ACHN (cell line): ENCODE measurements around the gene MOB3B.

Experiments
- DNase-seq: peaks from one replicate; pipeline ENCODE4 v3.0.0-alpha.2; 2015
- in situ Hi-C: cut with HindIII; loops from 2 replicates; pipeline ENCODE4 v1.10.0; 2017; ENCODE audit warnings: low sequenced_read_pairs, low pct_ligation_motif_present, low pct_unique_long_range_greater_than_20kb

MOB3B gene

DNA sequence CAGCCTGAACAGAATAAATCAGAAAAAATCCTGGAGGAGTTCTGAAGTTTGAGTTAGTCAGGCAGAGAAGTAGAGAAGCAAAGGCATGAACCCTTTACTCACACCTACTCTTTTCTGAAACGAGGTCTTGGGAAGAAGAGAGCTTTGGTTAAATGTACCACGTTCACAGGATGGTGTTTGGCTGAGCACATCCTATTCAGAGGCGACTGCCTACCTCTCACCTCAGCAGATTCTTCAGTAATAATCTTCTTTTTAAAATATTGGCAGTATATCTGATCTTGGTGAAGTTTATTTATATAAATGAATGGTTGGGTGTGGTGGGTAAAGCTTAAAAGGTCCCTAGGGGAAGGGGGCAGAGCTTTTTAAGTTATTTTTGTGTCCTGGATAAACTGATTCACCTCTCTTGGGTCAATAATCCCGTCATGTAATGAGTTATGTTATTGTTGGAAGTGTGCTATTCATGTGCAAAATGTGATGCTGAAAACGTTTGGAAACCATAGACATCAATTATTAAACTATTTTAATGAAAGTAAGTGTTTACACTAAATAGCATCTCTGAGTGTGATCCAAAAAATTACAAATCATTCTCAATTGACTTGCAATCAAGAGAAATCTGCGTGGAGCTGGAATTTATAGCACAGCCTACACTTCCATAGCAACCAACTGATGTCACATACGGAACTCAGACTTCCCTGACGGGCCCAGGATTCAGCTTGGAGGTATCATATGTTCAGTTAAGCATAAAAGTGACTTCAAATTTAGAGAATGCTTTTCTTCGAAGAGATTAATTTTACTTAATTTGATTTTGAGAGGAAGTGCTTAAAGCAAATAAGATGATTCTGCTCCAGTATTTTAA lies 138.3 kb downstream of the MOB3B start:
- in situ Hi-C loops = no loop called here
- no peak for DNase-seq

DNA sequence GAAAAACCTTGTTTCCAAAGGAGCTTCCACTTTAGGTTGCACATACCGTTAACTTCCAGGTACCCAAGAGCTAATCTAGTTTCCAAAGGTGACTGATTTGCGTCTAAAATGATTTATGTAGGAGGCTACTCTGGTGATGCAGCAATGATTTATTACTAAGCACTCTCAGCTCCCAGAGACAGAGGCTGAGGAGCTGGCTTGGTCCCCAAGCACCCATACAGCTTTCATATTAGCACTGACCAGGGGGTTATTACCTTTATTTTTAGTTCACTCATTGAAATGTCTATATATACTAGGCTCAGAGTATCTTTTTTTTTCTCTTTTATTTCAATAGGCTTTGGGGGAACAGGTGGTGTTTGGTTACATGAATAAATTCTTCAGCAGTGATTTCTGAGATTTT lies 141.5 kb downstream of the MOB3B start:
- in situ Hi-C loops = no loop called here
- no peak for DNase-seq

DNA sequence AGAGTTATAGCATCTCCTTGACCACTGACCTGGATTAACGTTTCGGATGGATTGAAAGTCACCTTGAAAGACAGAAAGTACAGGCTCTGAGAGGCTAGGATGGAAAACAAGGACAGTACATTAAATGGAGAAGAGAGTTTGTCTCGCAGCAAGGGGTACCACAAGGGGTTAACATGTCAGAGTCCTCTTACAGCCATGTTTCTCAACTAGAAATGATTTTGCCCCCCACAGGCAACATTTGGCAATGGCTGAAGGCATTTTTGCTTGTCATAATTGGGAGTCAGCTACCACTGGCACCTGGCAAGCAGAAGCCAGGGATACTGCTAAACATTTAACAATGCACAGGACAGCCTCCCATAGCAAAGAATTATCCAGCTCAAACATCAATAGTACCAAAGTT lies 141.9 kb downstream of the MOB3B start:
- no peak for DNase-seq
- in situ Hi-C loops = no loop called here

DNA sequence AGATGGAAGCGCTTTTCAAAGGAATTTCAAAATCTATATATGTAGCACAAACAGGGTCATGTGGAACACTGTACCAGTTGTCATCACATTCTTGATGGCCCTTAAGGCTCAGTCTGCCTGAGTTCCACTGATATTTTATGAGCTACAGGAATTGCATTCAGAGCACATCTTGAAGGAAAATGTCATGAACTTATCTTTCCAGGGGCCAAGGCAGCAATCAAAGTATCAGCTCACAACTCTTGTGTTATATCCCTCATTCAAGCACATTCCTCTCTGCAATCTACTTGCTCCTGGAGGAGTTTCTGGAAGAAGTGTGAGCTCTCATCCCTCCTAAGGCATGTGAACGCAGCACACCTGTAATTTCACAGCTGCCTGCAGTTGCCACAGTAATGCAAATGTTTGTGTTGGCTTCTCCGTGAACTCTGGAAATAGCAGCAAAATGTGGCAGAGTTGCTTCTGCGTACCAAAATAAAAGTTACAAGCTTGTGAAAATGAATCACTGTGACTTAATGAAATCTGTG lies 143.0 kb downstream of the MOB3B start:
- DNase-seq = no peak
- in situ Hi-C loops = no loop called here

DNA sequence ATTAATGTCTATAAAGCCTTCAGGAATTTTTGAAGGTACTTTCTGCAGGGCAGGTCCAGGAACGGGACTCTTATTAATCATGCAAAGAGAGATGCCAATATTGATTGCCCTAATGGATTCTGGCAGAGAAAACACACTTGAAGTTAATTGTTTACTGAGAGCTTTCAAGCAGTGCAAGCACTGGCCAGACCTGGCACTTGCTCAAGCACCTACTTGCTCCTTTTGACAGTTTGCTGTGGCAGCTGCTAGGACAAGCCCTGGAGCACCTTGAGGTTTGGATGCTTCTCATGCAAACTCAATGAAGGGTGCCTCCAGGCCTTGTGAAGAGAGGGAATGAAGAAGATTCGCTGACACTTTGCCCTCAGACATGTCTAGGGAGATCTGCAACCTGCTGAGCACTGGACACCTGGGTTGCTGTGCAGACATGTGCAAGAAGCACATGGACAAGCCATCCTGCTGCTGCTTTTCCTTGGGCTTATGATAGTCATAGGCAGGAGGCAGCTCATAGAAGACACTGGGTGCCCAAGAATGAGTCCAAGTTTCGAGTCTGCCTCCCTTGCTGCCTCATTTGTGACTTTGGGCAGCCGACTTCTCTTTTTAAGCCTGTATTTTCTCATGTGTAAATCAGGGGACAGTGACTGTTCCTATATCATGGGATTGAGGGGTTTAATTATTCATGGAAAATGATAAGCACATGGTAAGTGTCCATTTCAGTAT lies 143.8 kb downstream of the MOB3B start:
- in situ Hi-C loops = no loop called here
- no peak for DNase-seq

DNA sequence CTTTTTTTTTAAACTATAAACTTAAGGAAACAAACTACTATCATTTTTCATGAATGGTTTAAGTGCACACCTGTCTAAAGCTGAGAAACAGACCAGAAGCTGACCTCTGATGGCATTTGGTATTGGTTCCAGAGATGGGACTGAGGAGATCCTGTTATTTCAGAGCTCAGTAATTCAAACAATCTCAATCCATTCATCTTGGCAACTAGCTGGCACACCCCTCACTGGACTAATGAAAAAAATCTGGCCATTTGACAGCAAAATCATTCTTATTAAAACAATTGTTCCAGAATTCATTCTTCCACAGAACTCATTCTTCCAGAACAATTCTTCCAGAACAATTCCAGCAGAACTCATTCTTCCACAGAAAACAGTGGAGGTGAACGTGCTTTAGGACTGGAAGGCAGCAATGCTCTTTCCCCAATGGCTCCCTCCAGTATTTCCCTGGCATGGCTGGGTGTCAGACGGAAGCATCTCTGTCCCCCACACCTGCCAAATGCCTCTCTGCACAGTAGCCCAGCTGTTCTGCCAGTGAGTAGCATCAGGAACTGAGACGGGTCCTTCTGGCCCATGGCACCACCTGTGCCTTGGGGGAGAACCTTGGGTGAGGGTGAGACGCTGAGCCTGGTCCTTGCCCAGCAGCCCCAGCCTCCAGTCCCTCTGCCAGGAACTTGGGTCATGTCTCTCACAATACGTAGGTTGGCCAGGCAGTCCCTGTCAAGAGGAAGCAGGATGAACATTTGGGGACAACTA lies 145.2 kb downstream of the MOB3B start:
- DNase-seq = no peak
- in situ Hi-C loops = no loop called here

DNA sequence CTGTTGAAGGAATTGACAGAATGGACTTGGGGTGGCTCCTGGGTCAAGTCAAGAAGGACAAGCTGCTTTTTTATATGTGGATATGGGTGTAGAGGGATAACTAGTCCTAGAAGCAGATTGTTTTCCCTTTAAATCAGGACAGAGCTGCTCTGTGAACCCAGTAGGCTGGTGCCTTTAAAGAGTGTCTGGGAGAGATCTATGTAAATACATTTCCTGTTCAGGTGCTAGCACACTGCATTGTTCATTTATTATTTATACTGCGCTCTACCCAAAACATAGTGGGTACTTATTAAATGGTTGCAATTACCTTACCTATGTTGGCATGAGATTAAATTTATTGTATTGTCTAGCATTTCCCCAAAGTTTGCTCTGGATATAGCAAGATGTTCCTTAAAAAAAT lies 146.1 kb downstream of the MOB3B start:
- no peak for DNase-seq
- in situ Hi-C loops = no loop called here

DNA sequence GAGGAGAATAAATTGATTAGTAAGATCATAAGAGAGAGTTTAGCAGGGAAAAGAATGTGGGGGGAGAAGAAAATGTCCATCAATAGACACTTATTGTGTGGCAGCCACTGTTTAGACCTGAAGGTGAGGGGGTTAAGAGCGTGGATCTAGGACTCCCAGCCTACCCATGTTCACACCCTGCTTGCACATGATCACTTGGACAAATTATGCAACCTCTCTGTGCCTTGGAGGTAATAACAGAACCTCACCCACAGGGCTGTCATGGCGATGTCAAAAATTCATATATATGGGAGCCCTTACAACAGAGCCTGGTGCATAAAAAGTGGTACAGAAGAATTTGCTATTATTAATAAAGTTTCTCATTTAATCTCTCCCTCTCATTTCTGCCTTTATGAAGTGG lies 146.6 kb downstream of the MOB3B start:
- in situ Hi-C loops = no loop called here
- no peak for DNase-seq

DNA sequence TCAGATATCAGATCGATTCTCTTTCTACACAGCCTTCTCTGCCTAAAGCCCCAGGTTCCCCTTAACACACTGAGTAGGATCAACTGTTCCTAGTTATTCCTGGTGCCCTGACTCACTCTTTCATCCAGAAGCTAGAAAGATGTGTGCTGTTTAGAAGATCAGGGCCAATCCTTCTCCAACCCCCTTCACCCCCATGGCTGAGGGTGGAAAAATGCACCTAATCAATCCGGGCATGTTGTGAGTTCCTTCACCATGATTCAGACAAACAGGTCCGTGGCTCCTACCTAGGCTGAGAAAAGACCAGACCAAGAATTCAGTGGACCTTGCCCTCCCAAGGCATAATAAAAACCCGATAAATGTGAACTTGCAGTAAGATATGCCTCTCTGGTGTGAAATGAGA lies 147.3 kb downstream of the MOB3B start:
- in situ Hi-C loops = no loop called here
- no peak for DNase-seq

DNA sequence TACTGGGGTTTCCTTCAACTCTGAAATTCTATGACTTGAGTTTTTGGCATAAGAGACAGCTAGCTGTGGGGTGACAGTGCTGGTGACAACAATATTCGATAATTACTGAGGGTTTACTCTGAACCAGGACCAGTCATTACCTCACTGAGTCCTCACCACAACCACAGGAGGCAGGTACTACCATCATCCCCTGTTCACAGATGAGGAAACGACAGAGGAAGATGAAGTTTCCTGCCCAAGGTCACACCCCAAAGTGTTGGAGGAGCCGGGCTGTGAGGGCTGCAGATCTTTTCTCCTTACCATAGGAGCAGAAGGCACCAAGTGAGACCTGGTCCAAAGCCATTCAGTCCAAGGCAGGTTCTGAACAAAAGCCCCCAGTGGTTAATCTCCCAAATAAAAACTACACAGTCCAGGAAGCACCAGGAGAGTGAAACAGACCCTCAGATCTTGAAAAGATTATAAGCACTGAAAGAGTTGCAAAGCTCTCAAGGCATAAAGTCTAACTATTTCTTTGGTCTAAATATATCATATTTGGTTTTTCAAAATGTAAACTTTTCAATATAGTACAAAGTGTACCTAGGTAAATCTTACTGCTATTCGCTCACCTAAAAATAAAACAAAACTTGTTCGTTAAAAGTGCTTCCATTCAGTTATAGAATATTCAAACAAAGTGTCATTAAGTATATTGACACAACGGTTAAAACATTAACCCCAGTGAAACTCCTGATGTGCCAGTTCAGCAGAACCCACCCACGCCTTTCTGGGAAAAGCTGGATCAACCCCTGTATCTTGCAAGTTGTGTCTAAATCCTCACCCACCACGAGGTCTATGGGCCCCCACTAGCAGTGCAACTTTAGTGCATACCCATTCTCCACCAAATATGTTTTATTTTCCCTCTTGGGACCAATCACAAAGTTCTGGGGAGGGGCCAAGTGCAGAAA lies 150.0 kb downstream of the MOB3B start:
- DNase-seq = no peak

DNA sequence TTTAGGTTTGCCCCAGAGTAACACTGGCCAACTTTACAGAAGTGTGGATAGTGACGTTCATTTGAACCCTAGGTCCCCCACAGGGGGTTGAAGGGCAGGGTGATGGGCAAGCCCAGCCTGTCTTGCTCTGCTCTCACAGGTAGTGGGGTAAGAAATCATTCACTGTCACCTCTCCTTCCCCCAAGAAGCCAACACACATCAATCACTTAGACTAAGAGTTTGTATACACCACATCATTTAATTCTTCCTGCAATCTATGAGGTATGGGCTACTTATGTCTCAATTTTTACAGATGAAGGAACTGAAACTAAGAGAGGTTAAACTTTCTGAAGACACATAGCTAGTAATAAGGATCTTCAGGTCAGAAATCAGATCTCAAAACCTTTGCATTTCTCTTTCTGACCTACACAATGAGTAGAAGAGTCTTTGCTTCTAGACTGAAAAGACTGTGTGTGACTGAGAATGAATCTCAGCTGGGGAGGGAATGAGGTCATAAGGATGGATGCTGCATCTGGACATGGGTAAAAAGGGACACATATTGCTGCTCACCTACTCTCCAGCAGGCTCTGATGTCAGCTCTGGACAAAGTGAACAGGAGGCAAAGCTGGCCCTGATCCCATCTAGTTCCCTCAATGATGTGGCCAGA lies 151.7 kb downstream of the MOB3B start:
- DNase-seq = no peak
- in situ Hi-C loops = no loop called here

More for the DNA sequence above, 150.0 kb downstream of the MOB3B start:
- in situ Hi-C loops = no loop called here

DNA sequence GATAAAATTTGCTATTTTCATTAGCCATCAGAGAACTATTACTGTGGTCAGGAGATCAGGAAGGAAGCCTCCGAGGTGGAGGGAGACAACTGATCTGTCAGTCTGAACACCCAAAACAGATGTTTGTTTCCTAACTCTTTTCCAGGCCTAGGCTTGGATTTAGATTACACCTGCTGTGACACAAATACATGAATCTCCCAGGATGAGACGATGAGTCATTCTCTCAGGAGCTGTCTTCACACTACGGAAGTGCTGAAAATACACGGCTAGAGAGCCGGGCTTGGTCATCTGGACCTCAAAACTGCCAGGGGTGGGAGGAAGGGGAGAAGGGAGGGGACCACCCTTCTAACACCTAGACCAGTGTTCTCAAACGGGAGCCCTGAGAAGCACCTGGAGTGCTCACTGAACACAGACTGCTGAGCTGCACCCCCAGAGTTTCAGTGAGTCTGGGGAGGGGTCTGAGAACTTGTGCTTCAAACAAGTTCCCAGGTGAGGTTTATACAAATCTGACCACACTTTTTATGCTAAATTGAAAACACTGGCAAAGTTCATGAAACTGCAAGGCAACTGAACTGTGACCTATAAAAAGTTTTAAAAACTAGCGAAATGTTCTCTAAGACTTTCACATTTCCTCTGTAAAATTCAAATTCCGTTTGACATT lies 152.3 kb downstream of the MOB3B start:
- peak; percentile 9 for DNase-seq
- in situ Hi-C loops = no loop called here

DNA sequence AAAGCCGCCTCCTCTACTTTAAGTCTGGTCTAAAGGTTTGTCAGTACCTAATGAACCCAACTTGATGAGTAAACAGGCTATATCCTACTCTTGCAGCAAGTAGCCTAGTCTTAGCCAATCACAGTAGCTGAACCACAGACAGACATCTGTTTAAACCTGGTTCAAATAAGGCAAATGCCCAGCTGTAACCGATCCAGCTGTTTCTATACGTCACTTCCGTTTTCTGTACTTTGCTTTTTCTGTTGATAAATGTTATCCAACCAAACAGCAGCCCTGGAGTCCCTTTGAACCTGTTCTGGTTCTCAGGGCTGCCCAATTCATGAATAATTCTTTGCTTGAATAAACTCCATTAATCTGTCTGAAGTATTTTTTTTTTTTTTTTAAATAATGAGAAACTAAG lies 155.8 kb downstream of the MOB3B start:
- DNase-seq = no peak
- in situ Hi-C loops = no loop called here

DNA sequence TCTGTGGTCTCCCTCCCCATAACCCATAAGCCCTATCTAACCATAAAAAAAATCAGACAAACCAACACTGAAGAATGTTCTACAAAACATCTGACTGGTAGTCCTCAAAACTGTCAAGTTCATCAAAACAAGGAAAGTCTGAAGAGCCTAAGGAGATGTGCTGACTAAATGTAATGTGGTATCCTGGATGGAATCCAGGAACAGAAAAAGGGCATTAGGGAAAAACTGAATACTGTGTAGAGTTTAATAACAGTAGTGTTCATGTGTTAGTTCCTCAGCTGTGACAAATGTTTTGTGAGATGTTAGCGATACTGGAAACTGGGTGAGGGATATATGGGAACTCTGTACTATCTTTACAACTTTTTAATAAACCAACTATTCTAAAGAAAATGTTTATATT lies 157.0 kb downstream of the MOB3B start:
- in situ Hi-C loops = no loop called here

DNA sequence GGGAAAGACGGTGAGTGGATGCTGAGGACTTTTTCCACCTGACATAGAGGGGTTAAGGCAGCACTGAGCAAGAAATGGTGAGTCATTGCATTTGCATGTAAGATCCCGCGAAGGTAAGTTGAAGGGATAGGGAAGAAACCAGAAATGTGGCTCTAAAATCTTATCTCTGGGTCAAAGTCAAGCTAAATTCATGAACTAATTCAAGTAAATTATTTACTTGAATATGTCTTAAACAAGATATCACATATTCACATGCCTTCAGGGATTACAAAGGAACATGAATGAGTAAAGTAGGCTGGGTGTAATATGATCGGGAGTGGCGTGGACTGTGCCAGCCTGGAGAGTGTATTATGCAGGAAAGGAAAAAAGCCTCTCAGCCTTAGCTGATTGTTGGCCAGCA lies 158.2 kb downstream of the MOB3B start:
- in situ Hi-C loops = no loop called here
- peak; percentile 2 for DNase-seq

More for the DNA sequence above, 157.0 kb downstream of the MOB3B start:
- DNase-seq = no peak

DNA sequence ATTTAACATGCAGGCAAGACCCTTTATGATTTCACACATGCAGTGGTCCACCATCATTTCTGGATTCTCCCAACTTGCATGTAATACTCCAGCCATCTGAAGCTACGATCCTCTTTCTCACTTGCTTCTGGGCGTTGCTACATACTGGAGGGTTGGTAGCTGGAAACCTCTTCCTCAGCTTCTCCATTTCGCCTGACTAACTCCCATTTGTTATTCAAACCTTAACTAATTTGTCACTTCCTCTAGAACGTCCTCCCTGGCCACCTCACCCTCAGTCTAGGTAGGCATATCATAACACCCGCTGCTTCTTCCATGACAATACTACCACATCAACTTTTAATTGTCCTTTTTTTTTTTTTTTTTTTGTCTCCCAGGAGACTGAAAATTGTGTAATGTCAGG lies 160.0 kb downstream of the MOB3B start:
- in situ Hi-C loops = no loop called here
- DNase-seq = no peak

DNA sequence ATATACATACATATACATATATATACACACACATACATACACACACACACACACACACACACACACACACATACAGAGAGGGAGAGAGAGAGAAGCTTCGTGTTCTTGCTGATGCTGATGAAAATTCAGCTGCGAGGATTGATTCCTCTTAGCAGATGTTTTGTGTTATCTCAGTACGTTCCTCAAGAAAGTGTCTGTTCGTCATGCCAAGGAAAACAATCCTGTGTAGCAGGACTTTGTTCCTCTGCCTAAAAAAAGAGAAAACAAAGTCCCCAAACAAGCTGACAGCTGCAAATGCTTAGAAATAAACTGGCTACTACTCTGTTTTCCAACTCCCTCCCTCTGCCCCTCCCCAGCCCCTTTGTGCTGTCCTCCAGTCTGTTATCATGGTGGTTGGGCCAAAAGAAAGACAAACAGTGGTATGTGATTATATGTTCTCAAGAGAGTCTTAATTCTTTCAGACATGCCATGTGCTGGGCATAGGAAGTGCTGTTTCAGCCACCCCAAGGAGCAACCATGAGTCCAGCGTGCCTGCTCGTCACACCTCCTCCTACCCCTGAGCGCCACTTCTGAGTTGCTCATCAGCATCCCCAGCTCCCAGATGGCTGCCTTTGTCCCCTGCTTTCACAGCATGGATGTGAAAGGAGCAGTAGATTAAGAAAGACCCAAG lies 161.2 kb downstream of the MOB3B start:
- DNase-seq = no peak
- in situ Hi-C loops = no loop called here
